ENCODE measurements around the gene EXOC2.
"Not testable (repeated sequence)": the region's sequence is repeated elsewhere in the genome, so short reads cannot be mapped to it uniquely, and the experiment has no call there.

The EXOC2 gene

GRCh38 chr6:674406-674805 is 18.5 kb downstream of the EXOC2 start:
- H3K4me3 ChIP-seq (ENCODE audit: low read depth in 1 of 2, low read length in 2 of 2): no peak overlapping the region
- H3K9me3 ChIP-seq (ENCODE audit: low read length): no peaks in the 10 kb centered on the region
- no peaks in the 10 kb centered on the region for H3K27me3 ChIP-seq (ENCODE audit: control insufficient read depth in 1 of 2, insufficient read depth in 2 of 2, low read length in 2 of 2)
- H3K9ac ChIP-seq (ENCODE audit: low read length): no peak overlapping the region
- no peak overlapping the region for H3K27ac ChIP-seq (ENCODE audit: low read depth, low read length)
- H3K4me1 ChIP-seq (ENCODE audit: insufficient read depth, low read length): peaks cover 12% of the 10 kb centered on the region
- no peaks in the 10 kb centered on the region for H3K36me3 ChIP-seq (ENCODE audit: insufficient read depth, low read length)

- Histone ChIP-seq H3K27ac (ENCODE audit: low read depth, low read length) (no peak overlapping the region), H3K9ac (ENCODE audit: low read length) (no peak overlapping the region), H3K9me3 (ENCODE audit: low read length) (no peaks in the 10 kb centered on the region), H3K36me3 (ENCODE audit: insufficient read depth, low read length) (peaks cover 9% of the 10 kb centered on the region), H3K27me3 (ENCODE audit: control insufficient read depth in 1 of 2, insufficient read depth in 2 of 2, low read length in 2 of 2) (no peaks in the 10 kb centered on the region), H3K4me1 (ENCODE audit: insufficient read depth, low read length) (no peaks in the 10 kb centered on the region), H3K4me3 (ENCODE audit: low read depth in 1 of 2, low read length in 2 of 2) (no peak overlapping the region)
Observed at GRCh38 chr6:667253-667927, 25.5 kb downstream of the EXOC2 start.

- Histone ChIP-seq H3K27me3 (ENCODE audit: control insufficient read depth in 1 of 2, insufficient read depth in 2 of 2, low read length in 2 of 2) (no peaks in the 10 kb centered on the region), H3K27ac (ENCODE audit: low read depth, low read length) (no peak overlapping the region), H3K4me1 (ENCODE audit: insufficient read depth, low read length) (no peaks in the 10 kb centered on the region), H3K9me3 (ENCODE audit: low read length) (no peaks in the 10 kb centered on the region), H3K4me3 (ENCODE audit: low read depth in 1 of 2, low read length in 2 of 2) (no peak overlapping the region), H3K36me3 (ENCODE audit: insufficient read depth, low read length) (peaks cover 9% of the 10 kb centered on the region), H3K9ac (ENCODE audit: low read length) (no peak overlapping the region)
Observed at GRCh38 chr6:665403-666267, 27.3 kb downstream of the EXOC2 start.

- not testable (repeated sequence) for H3K27me3 ChIP-seq (ENCODE audit: control insufficient read depth in 1 of 2, insufficient read depth in 2 of 2, low read length in 2 of 2); H3K9ac ChIP-seq (ENCODE audit: low read length); H3K9me3 ChIP-seq (ENCODE audit: low read length); H3K4me1 ChIP-seq (ENCODE audit: insufficient read depth, low read length); H3K4me3 ChIP-seq (ENCODE audit: low read depth in 1 of 2, low read length in 2 of 2); H3K27ac ChIP-seq (ENCODE audit: low read depth, low read length); H3K36me3 ChIP-seq (ENCODE audit: insufficient read depth, low read length)
Observed at GRCh38 chr6:663788-664187, 29.2 kb downstream of the EXOC2 start.

GRCh38 chr6:659716-660581 is 33.0 kb downstream of the EXOC2 start:
- Histone ChIP-seq H3K4me3 (ENCODE audit: low read depth in 1 of 2, low read length in 2 of 2) (no peak overlapping the region), H3K9ac (ENCODE audit: low read length) (no peak overlapping the region)

GRCh38 chr6:658244-658643 is 34.7 kb downstream of the EXOC2 start:
- peaks cover 5% of the 10 kb centered on the region for H3K4me1 ChIP-seq (ENCODE audit: insufficient read depth, low read length)
- no peaks in the 10 kb centered on the region for H3K27me3 ChIP-seq (ENCODE audit: control insufficient read depth in 1 of 2, insufficient read depth in 2 of 2, low read length in 2 of 2)

More at GRCh38 chr6:659716-660581, 33.0 kb downstream of the EXOC2 start:
- Histone ChIP-seq H3K4me1 (ENCODE audit: insufficient read depth, low read length) (peaks cover 5% of the 10 kb centered on the region), H3K36me3 (ENCODE audit: insufficient read depth, low read length) (no peaks in the 10 kb centered on the region), H3K9me3 (ENCODE audit: low read length) (no peaks in the 10 kb centered on the region), H3K27me3 (ENCODE audit: control insufficient read depth in 1 of 2, insufficient read depth in 2 of 2, low read length in 2 of 2) (no peaks in the 10 kb centered on the region), H3K27ac (ENCODE audit: low read depth, low read length) (no peak overlapping the region)

GRCh38 chr6:657743-658142 is 35.2 kb downstream of the EXOC2 start:
- Histone ChIP-seq H3K9ac (ENCODE audit: low read length) (no peak overlapping the region), H3K27ac (ENCODE audit: low read depth, low read length) (no peak overlapping the region), H3K4me1 (ENCODE audit: insufficient read depth, low read length) (peaks cover 5% of the 10 kb centered on the region), H3K27me3 (ENCODE audit: control insufficient read depth in 1 of 2, insufficient read depth in 2 of 2, low read length in 2 of 2) (no peaks in the 10 kb centered on the region), H3K4me3 (ENCODE audit: low read depth in 1 of 2, low read length in 2 of 2) (no peak overlapping the region), H3K36me3 (ENCODE audit: insufficient read depth, low read length) (no peaks in the 10 kb centered on the region), H3K9me3 (ENCODE audit: low read length) (no peaks in the 10 kb centered on the region)

More at GRCh38 chr6:658244-658643, 34.7 kb downstream of the EXOC2 start:
- Histone ChIP-seq H3K36me3 (ENCODE audit: insufficient read depth, low read length) (no peaks in the 10 kb centered on the region), H3K27ac (ENCODE audit: low read depth, low read length) (no peak overlapping the region), H3K4me3 (ENCODE audit: low read depth in 1 of 2, low read length in 2 of 2) (no peak overlapping the region), H3K9ac (ENCODE audit: low read length) (no peak overlapping the region), H3K9me3 (ENCODE audit: low read length) (no peaks in the 10 kb centered on the region)

GRCh38 chr6:656460-657252 is 36.3 kb downstream of the EXOC2 start, which contains the start of gene HUS1B:
Gene HUS1B, minus strand, starts transcription at chr6:657100. Its CDS starts 156 bp downstream, at chr6:656944.
- H3K9ac ChIP-seq (ENCODE audit: low read length): no peak within 1 kb of the TSS

GRCh38 chr6:654136-654535 is 38.8 kb downstream of the EXOC2 start:
- Histone ChIP-seq H3K27me3 (ENCODE audit: control insufficient read depth in 1 of 2, insufficient read depth in 2 of 2, low read length in 2 of 2) (no peaks in the 10 kb centered on the region), H3K9ac (ENCODE audit: low read length) (no peak overlapping the region), H3K4me3 (ENCODE audit: low read depth in 1 of 2, low read length in 2 of 2) (no peak overlapping the region), H3K4me1 (ENCODE audit: insufficient read depth, low read length) (peaks cover 2% of the 10 kb centered on the region), H3K36me3 (ENCODE audit: insufficient read depth, low read length) (no peaks in the 10 kb centered on the region), H3K9me3 (ENCODE audit: low read length) (no peaks in the 10 kb centered on the region), H3K27ac (ENCODE audit: low read depth, low read length) (no peak overlapping the region)

More at GRCh38 chr6:656460-657252, 36.3 kb downstream of the EXOC2 start, which contains the start of gene HUS1B:
- Histone ChIP-seq H3K9me3 (ENCODE audit: low read length) (no peaks in the 10 kb centered on the region), H3K4me3 (ENCODE audit: low read depth in 1 of 2, low read length in 2 of 2) (no peak within 1 kb of the TSS), H3K4me1 (ENCODE audit: insufficient read depth, low read length) (peaks cover 5% of the 10 kb centered on the region), H3K36me3 (ENCODE audit: insufficient read depth, low read length) (no peaks in the 10 kb centered on the region), H3K27ac (ENCODE audit: low read depth, low read length) (no peak within 1 kb of the TSS), H3K27me3 (ENCODE audit: control insufficient read depth in 1 of 2, insufficient read depth in 2 of 2, low read length in 2 of 2) (no peaks in the 10 kb centered on the region)

GRCh38 chr6:652865-653264 is 40.1 kb downstream of the EXOC2 start:
- Histone ChIP-seq H3K27ac (ENCODE audit: low read depth, low read length) (no peak overlapping the region), H3K9me3 (ENCODE audit: low read length) (no peaks in the 10 kb centered on the region), H3K4me3 (ENCODE audit: low read depth in 1 of 2, low read length in 2 of 2) (no peak overlapping the region), H3K9ac (ENCODE audit: low read length) (no peak overlapping the region), H3K36me3 (ENCODE audit: insufficient read depth, low read length) (no peaks in the 10 kb centered on the region), H3K27me3 (ENCODE audit: control insufficient read depth in 1 of 2, insufficient read depth in 2 of 2, low read length in 2 of 2) (no peaks in the 10 kb centered on the region), H3K4me1 (ENCODE audit: insufficient read depth, low read length) (no peaks in the 10 kb centered on the region)

Measured in muscle layer of colon (tissue), 2 donors.